Measurements from ENCODE around the gene JUND. TPM values are rescaled to one million over a fixed set of nuclear protein-coding genes. Genes with fewer than 3 reads are reported as not detected.

Gene JUND
- total RNA-seq, 1 donor from 2014 or later, result 107 TPM

GRCh38 chr19:18310118-18310909 lies 28.9 kb upstream of the JUND start:
- intact Hi-C loops (cut with DNase I), result no loop called here
- ATAC-seq (ENCODE audit: poor library complexity) (no peak), DNase-seq (no peak)

- no peak for ATAC-seq (ENCODE audit: poor library complexity)
- no peak for DNase-seq
- intact Hi-C loops (cut with DNase I), result no loop called here
These were observed 28.2 kb upstream of the JUND start for GRCh38 chr19:18309525-18310064.

- ATAC-seq (ENCODE audit: poor library complexity), result no peak
- intact Hi-C loops (cut with DNase I), result no loop called here
- no peak for DNase-seq
These were observed 27.5 kb upstream of the JUND start for GRCh38 chr19:18308948-18309325.

- ATAC-seq (ENCODE audit: poor library complexity) (no peak), DNase-seq (no peak)
- intact Hi-C loops (cut with DNase I), result no loop called here
These were observed 26.9 kb upstream of the JUND start for GRCh38 chr19:18308051-18308947.

GRCh38 chr19:18307271-18307681 lies 25.9 kb upstream of the JUND start:
- DNase-seq, result no peak
- no peak for ATAC-seq (ENCODE audit: poor library complexity)
- intact Hi-C loops (cut with DNase I), result no loop called here

GRCh38 chr19:18306888-18307260 lies 25.5 kb upstream of the JUND start:
- DNase-seq (no peak), ATAC-seq (ENCODE audit: poor library complexity) (no peak)
- intact Hi-C loops (cut with DNase I), result no loop called here

GRCh38 chr19:18306209-18306887 lies 24.9 kb upstream of the JUND start:
- no peak for ATAC-seq (ENCODE audit: poor library complexity)
- no peak for DNase-seq
- intact Hi-C loops (cut with DNase I), result no loop called here

GRCh38 chr19:18304458-18305310 lies 23.3 kb upstream of the JUND start:
- intact Hi-C loops (cut with DNase I), result no loop called here
- DNase-seq (peak; percentile 93), ATAC-seq (ENCODE audit: poor library complexity) (peak; percentile 84)

GRCh38 chr19:18304208-18304457 lies 22.7 kb upstream of the JUND start:
- ATAC-seq (ENCODE audit: poor library complexity) (peak; percentile 45), DNase-seq (peak; percentile 67)
- intact Hi-C loops (cut with DNase I), result no loop called here

- ATAC-seq (ENCODE audit: poor library complexity) (no peak), DNase-seq (no peak)
- intact Hi-C loops (cut with DNase I), result no loop called here
These were observed 20.3 kb upstream of the JUND start for GRCh38 chr19:18301718-18302111.

GRCh38 chr19:18300930-18301717 lies 19.7 kb upstream of the JUND start:
- ATAC-seq (ENCODE audit: poor library complexity), result peak; percentile 55
- intact Hi-C loops (cut with DNase I), result no loop called here
- DNase-seq, result peak; percentile 87

GRCh38 chr19:18299654-18300053 lies 18.2 kb upstream of the JUND start:
- DNase-seq (no peak), ATAC-seq (ENCODE audit: poor library complexity) (no peak)
- intact Hi-C loops (cut with DNase I), result no loop called here

GRCh38 chr19:18298601-18299000 lies 17.2 kb upstream of the JUND start:
- ATAC-seq (ENCODE audit: poor library complexity) (no peak), DNase-seq (no peak)
- intact Hi-C loops (cut with DNase I), result no loop called here

GRCh38 chr19:18297308-18297707 lies 15.9 kb upstream of the JUND start:
- no peak for ATAC-seq (ENCODE audit: poor library complexity)

GRCh38 chr19:18295034-18295451 lies 13.6 kb upstream of the JUND start:
- DNase-seq (no peak), ATAC-seq (ENCODE audit: poor library complexity) (no peak)
- intact Hi-C loops (cut with DNase I), result no loop called here

More at GRCh38 chr19:18297308-18297707, 15.9 kb upstream of the JUND start:
- no peak for DNase-seq
- intact Hi-C loops (cut with DNase I), result no loop called here

- ATAC-seq (ENCODE audit: poor library complexity), result no peak
- DNase-seq, result peak; percentile 66
- intact Hi-C loops (cut with DNase I), result no loop called here
These were observed 13.0 kb upstream of the JUND start for GRCh38 chr19:18294467-18294864.

GRCh38 chr19:18293642-18294466 lies 12.4 kb upstream of the JUND start:
- intact Hi-C loops (cut with DNase I), result no loop called here
- ATAC-seq (ENCODE audit: poor library complexity), result no peak
- no peak for DNase-seq
